ENCODE data around the gene LYAR.

- TF ChIP-seq BHLHE40 (IDR thresholded peaks at IDR 0.05; ENCODE audit: borderline replicate concordance in 1 of 2, low read depth in 2 of 2, low read length in 1 of 2) (no peak), POLR2AphosphoS5 (IDR thresholded peaks at IDR 0.05; ENCODE audit: low read length) (no peak), KLF5 (IDR thresholded peaks at IDR 0.05; ENCODE audit: partially characterized antibody) (no peak)
Observed at GRCh38 chr4:4333265-4333706, 43.3 kb upstream of the LYAR start.
